HG03159 (cell line): ENCODE measurements around the gene ALDH1A1.
"Not testable (repeated sequence)": the region's sequence is repeated elsewhere in the genome, so short reads cannot be mapped to it uniquely, and the experiment has no call there.

Experiments
- ATAC-seq: cut with Tn5 transposase; IDR thresholded peaks from one replicate; pipeline ENCODE4 v1.9.1; 2021; ENCODE audit warnings: mild to moderate bottlenecking, moderate library complexity; ENCODE audit not compliant: unreplicated experiment

The ALDH1A1 gene

DNA sequence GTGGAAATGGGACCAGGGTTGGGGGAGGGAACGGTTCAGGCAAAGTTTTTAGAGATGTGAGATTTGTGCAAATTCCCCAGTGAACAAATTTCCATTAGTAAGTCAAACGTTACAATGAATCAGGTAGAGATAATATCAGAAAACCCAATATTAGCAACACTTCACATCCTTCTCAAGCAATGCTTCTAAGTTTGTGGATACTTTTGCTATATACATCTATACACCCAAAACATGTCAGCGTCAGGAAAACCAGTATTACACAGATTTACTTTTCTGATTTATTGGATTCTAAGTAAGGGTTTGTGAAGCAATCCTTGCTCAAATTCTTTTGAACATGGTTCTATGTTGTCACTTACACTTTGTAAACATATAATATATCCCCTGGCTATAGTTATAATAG is 6.5 kb downstream of the ALDH1A1 start:
- no peak for ATAC-seq

DNA sequence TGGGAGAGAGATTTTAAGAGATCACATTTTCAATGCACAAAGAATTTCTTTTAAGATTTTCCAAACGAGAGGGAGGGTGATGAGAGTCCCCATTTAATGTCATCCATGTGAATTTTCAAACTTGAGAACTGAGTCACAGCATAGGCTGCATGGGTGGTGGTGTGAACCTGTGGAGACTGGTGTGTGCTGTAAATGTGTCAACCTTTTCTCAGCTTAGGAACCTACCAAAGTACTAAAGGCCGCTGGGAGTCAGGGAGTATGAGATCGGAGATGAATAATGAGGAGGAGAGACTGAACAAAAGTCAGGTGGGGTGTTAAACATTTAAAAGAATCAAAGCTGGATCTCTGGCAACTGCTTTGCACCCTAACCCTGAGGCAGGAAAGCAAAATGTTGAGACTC is 7.5 kb downstream of the ALDH1A1 start:
- no peak for ATAC-seq

DNA sequence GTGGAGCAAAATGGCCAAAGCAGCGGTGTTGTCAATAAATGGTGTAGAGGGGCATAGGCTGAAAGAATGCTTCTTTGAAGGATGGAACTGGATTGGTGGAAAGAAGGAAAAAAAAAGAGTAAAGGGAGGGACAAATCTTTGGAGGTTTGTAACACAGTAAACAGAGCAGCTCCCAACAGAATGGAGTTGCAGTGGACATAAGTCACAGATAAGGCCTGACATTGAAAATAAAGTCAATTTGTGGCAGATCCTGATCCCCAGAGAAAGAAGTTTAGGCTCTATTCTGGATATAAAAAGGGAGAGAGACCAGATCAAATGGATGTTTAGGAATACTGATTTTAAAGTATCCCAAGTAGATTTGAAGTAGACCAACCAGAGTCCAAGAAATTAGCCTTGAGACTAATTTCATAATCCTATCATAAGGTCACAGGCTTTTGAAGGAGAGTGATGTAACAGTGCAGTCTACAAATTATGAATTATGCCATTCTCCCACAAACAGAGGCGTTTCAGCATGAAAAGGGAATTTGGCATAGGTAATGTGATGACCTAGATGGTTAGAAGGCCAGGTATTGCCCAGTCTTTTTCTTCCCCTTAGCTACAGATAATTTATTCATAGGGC is 8.9 kb downstream of the ALDH1A1 start:
- ATAC-seq: no peak

DNA sequence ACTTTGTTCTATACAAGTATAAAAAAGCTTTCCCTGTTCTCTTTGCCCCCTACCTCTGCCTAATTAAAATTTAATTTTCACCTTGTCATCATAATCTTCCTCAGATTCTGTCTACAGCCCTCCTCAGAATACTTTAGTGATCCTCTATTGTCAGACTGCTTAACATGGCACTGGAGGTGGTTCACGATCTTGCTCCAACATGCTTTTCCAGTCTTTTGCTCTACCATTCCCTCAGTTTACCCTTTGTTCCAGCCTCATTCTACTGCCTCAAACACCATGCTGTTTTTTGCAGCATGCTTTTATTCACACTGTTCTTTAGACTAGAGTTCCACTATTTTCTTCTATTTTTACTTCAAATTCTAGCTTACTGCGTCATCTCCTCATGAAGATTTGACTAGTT is 10.4 kb downstream of the ALDH1A1 start:
- ATAC-seq: no peak

DNA sequence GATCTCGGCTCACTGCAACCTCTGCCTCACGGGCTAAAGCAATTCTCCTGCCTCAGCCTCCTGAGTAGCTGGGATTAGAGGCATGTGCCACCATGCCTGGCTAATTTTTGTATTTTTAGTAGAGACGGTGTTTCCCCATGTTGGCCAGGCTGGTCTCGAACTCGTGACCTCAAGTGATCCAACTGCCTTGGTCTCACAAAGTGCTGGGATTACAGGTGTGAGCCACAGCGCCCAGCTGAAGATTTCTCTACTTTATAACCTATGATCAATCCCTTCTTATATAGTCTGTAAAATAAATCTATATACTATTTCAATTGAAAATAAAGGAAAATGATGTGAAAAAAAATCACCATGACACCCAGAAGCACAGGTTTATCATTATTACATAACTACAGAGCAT is 13.3 kb downstream of the ALDH1A1 start:
- not testable (repeated sequence) for ATAC-seq

DNA sequence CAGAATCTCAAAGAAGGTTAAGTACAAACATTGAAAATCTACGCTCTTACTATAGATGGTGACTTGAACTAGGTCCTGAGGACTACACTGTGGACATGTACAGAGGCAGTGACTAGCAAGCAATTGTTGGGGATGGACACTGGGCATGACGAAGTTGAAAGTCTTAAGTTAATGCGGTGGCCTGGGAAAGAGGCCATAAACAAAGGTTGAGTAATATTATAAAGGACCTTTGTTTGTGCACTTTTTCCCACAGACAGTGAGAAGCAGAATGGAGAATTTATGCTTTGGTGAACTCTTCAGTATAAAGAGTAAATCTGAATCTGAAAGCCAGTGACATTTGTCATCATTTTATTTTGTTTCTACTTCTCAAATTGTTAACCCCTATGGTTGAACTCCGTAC is 15.3 kb downstream of the ALDH1A1 start:
- ATAC-seq: no peak

DNA sequence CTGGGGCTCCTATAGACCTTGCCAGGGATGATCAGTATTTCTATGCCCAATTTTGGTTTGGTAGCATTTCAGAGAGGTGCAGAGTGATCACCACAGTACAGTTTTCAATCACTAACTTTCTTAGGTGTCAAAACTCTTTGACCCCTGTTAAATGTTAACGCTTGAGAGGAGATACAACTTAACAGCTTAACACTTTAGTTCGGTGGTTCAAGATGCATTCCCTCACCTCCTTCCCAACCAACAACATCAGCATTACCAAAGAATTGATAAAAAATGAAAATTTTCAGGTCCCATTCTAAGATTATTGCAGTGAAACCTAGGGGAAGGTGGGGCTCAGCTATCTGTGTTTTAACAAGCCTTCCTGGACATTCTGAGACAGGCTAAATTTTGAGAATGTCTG is 16.2 kb downstream of the ALDH1A1 start:
- ATAC-seq: no peak

DNA sequence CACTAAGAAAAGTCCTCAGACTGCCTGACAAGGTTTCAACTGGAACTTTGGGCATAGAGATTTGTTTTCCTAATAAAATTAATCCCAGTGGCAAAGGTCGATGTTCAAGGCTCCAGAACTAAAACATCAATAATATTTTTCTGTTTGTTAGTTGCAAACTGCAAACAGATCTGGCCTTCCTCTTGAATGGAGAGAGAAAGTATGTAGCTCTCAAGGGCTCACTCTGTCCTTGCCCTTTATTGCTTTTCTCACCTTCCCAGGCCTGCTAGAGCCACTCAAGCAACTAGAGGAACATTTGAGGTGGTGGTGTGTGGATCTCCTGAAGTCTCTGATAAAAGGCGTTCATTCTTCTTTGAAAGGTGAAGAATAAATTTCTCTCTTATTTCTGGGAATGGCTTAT is 16.6 kb downstream of the ALDH1A1 start:
- no peak for ATAC-seq

DNA sequence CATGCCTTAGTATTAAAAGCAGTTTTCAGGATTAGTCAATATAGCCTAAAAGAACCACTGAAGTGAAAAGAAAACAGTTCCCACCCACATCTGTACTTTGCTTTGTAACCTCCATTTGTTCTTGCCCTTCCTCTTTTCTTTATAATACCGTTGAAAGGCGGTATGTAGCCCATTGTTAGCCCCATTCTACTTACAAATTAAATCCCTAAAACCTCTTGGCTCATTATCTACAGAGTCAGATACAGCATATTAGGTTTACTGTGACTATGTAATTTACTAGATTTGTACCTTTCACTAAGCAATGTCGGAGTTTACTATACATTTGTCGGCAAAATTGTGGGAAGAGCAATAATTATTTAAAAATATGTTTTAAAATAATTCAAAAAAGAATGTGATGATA is 17.3 kb downstream of the ALDH1A1 start:
- ATAC-seq: no peak

DNA sequence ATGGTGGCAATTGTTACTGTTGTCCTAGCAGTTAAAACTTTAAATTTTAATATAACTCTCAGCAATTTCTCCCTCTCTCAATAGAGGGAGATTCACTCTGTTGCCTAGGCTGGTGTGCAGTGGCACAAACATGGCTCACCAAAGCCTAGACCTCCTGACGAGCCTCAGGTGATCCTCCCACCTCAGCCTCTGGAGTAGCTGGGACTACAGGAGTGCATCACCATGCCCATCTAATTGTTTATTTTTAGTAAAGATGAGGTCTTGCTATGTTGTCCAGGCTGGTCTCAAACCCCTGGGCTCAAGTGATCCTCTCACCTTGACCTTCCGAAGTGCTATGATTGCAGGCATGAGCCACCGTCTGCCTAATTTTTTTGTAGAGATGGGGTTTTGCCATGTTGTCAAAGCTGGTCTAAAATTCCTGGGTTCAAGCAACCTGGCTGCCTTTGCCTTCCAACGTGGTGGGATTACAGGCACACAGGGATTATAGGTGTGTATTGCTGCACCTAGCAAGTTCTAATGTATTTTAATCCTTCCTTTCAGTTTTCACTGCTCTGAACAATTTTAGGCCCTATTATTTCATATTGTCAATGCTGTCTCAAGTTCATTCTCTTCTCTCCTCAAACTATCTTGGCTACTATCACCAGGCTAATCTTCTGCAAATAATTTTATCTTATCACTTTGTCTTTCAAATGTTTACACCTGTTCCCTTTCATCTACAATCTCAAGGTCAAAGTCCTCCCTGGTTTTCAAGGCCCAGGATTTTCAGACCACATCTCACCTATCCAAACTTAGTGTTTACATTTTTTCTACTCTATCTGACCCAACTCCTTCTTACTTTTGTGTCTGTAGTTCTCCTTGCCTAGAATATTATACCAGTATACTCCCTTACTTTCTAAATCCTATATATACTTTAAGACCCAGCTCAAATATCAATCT is 18.9 kb downstream of the ALDH1A1 start:
- ATAC-seq: no peak

DNA sequence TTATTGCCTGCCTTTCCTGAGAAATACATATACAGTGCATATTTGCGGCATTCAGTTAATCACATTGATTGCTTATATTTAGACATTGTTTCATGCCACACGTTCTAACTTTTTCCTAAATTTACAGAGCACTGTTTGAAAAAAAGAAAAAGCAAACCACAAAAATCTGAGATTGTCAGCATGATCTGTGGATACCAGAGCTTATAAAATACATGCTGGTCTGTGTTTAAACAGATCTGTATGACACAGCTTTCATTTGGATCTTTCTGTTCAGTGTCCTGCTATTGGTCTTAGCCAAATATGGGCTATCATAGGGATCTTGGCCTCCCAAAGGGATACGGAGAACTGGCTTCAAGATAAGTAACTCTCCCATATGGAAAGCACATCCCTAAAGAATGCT is 20.2 kb downstream of the ALDH1A1 start:
- no peak for ATAC-seq

DNA sequence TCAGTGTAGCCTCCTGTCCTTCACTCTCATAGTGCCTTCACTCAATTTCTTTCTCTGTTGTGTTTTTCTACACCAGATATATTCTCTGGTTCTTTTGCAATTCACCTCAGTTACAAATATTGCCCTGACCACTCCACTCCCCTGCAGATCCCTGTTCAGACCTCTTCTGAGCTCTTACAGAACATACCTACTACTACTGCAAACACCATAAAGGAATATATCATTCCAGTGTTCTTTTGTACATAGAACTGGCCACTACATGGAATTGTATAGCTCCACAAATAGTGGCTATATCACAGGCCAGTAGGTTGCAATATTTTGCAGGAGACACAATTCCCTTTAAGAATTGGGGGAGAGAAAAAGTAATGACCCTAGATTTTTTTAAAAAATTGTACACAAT is 21.0 kb downstream of the ALDH1A1 start:
- no peak for ATAC-seq

DNA sequence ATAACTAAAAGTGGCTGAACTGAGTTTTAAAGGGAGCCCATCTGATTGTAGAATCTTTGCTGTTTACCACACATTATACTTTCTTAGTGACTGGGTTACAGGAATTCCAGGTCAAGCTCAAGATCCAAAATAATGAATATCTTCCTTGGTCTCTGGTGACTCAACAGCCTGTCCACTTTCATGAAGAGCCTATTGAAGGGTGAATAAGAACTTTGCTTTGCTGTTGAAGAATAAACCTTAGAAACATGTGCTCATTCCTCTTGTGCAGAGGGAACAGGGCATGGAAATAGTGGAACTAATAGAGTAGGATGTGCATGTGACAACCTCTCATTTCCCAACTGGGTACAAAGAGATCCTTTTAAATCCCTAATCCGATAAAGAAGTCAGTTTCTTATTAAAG is 21.4 kb downstream of the ALDH1A1 start:
- ATAC-seq: no peak

DNA sequence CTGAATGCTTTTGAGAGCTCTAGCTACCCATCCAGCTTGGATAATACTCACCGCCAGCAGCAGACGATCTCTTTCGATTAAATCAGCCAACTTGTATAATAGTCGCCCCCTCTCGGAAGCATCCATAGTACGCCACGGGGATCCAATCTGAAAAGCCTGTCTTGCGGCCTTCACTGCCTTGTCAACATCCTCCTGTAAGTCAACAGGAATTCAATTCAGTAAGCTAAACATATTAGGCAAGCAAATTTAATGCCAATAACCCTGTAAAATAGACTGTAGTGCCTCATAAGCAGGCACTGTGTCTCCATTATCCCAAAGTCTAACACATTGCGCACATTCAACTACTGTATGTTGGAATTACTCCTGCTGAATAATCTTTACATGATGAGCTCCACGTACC is 22.0 kb downstream of the ALDH1A1 start:
- no peak for ATAC-seq

DNA sequence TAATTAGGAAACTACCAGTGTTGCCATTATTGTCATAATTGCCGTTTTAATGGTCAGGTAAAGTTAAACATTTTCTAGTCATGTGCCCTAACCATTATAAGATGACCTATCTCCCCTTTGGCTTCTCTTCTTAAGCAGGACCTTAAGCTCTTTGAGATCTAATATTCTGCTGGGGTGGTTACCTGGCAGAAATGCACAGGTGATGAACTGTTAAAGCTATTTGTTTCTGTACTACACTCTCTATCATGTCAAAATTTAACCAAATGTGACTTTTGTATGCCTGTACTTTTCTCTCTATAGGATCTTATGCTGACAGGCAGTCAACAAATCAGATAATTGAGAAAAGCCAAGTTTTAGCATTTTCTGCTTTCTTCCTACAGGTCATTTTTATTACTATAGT is 23.3 kb downstream of the ALDH1A1 start:
- no peak for ATAC-seq

DNA sequence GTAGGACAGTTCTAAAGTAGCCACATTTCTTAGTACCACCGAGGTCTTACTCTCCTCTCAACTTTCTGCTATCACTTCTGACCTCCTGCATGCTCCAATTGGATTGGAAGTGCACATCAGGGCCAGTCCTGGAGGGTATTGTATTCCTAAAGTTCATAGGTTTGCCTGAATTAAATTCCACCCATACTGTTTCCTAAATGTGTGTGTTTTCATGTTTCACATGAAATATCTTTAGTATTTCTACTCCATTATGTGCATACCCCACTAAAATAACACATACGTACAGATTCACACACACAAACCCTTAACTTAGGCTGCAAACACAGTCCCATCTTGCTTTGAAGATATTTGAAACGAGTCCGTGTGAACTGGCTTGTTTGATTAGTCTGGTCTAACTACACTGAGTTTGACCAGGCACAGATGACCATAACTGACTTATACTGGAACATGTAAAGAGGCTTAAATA is 24.8 kb downstream of the ALDH1A1 start:
- no peak for ATAC-seq

DNA sequence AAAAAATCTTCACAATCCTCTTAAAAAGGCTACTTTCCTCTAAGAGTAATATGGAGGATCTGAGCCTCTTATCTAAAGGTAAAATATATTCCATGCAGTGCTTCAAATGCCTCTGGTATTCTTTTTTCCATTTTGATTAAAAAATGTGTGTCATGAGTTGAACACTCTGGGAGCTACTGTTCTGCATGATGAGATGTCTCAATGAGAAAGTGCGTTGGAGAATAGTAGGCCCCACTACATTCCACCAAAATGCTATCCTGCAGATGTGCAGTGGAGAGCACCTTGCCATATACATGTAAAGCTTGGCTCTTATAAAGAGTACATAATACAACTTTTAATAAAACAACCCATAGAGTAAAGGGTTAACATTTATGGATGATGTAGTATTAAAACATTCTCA is 26.3 kb downstream of the ALDH1A1 start:
- no peak for ATAC-seq

DNA sequence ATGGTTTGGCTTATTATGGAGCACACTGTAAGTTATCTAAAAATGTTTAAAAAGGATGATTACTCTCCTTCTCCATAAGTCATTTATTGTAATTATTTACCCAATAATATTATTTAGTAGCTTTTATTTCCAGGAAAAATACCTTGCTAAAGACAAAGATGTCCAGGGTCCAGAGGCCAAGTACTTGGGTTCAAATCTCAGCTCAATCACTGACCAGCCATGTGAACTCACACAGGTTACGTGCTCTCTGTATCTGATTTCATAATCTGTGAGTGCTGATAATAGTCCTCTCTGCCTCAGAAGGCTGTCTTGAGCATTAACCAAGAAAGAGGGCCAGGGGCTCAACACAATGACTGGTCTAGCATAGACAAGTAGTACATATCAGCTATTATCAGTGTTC is 27.0 kb downstream of the ALDH1A1 start:
- no peak for ATAC-seq

DNA sequence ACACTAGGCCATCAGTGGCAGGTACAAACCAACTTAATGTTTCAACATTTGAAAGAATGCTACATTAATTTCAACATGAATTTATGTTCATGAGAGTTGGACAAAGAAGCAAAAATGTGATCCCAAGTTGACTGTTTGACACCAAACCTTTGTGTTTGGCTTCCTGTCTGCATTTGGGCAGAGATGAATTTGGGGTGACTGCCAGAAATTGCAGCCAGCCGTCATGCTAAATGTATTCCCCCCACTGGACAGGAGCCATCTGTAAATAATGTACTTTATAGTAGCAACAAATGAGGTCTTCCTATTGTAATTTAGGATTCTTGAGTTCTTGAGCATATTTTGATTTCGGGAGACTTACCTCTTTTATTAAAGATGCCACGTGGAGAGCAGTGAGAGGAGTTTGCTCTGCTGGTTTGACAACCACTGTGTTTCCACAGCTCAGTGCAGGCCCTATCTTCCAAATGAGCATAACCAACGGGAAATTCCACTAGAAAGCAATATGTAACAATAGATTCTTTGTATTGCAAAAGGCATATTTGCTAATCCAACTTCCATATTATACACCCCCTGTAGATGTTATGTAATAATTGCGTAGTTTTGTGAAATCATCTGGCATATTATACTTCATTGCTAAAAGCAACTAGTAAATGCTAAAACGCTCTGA is 27.6 kb downstream of the ALDH1A1 start:
- ATAC-seq: no peak

DNA sequence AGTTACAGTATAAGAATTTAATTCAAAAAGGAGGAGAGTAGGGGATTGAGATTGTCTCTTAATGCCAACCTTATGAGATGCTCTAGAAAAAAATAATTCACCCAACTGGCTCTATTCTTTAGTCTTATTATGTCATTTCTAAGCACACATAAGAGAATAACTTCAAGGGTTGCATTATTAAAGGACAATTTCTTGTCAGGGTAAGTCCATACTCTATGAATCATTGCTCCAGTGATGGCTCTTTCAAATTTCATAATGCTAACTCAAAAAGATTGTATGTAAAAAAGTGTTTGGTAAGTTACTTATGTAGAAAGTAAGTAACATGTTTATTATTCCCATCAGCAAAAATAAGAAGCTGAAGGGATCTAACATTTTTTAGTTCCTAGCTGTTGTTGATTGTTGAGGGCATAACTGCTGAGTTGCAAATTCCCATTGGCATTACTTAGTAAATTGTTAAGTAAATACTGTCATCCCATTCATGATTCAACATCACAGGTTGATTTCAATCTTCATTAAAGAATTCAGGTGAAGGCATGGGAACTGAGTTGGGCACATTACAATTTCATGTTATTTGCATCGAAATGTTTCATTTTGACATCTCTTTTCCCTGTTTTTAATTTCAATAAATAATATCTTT is 28.6 kb downstream of the ALDH1A1 start:
- ATAC-seq: no peak

DNA sequence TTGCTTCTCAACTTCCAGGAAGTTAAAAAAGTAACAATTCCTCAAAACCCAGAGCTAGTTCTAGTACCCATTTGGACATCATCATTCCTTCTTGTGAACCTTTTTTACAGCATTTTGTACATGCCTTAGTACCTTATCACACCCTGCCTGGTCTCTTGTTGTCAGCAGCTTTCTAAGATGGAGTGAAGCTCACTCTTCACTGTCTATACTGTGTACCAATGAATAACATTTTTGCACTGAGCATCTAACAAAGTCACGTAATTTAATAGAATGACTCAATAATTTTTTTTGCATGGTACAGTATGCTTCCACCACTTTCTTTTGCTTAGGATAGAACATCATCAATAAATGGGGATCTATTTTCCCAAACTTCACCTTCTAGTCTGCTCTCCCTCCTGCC is 29.8 kb downstream of the ALDH1A1 start:
- no peak for ATAC-seq
